HG03469 (cell line): ENCODE results near the gene EXOC3L1.

Source experiments
- ATAC-seq: cut with Tn5 transposase; IDR thresholded peaks from one replicate; pipeline ENCODE4 v1.9.1; 2021; ENCODE audit warnings: mild to moderate bottlenecking, moderate library complexity, moderate number of reproducible peaks; ENCODE audit not compliant: unreplicated experiment

EXOC3L1 gene

GRCh38 chr16:67216612-67217490 lies 26.9 kb upstream of the EXOC3L1 start:
- no peak for ATAC-seq

- no peak for ATAC-seq
Measured at GRCh38 chr16:67215706-67216105, 25.8 kb upstream of the EXOC3L1 start.

GRCh38 chr16:67213197-67214019 lies 23.5 kb upstream of the EXOC3L1 start:
- no peak for ATAC-seq

GRCh38 chr16:67212766-67213165 lies 22.8 kb upstream of the EXOC3L1 start:
- no peak for ATAC-seq

- no peak for ATAC-seq
Measured at GRCh38 chr16:67211674-67212073, 21.7 kb upstream of the EXOC3L1 start.

GRCh38 chr16:67210069-67210937 lies 20.4 kb upstream of the EXOC3L1 start:
- no peak for ATAC-seq

GRCh38 chr16:67209565-67209964 lies 19.6 kb upstream of the EXOC3L1 start:
- no peak for ATAC-seq

GRCh38 chr16:67208154-67208896 lies 18.4 kb upstream of the EXOC3L1 start:
- ATAC-seq, result no peak

- ATAC-seq, result no peak
Measured at GRCh38 chr16:67207249-67208091, 17.5 kb upstream of the EXOC3L1 start.

- ATAC-seq, result no peak
Measured at GRCh38 chr16:67206838-67207248, 16.9 kb upstream of the EXOC3L1 start.

- ATAC-seq, result no peak
Measured at GRCh38 chr16:67206129-67206837, 16.3 kb upstream of the EXOC3L1 start.

- no peak for ATAC-seq
Measured at GRCh38 chr16:67204076-67204475, 14.1 kb upstream of the EXOC3L1 start.

GRCh38 chr16:67202956-67203493 lies 13.1 kb upstream of the EXOC3L1 start:
- ATAC-seq, result no peak

- ATAC-seq, result no peak
Measured at GRCh38 chr16:67202426-67202825, 12.5 kb upstream of the EXOC3L1 start.

- no peak for ATAC-seq
Measured at GRCh38 chr16:67201411-67202345, 11.7 kb upstream of the EXOC3L1 start.

GRCh38 chr16:67200491-67200890 lies 10.6 kb upstream of the EXOC3L1 start:
- no peak for ATAC-seq

- ATAC-seq, result no peak
Measured at GRCh38 chr16:67199808-67200198, 9.9 kb upstream of the EXOC3L1 start.
